Urothelium cell line (cell line): ENCODE data around the gene POP4.

Experiments used
- DNase-seq: peaks from one replicate; pipeline ENCODE4 v3.0.0; 2011; ENCODE audit warnings: low spot score, mixed read lengths
- FAIRE-seq: peaks from 2 replicates; lab custom pipeline; 2011; peaks lifted over from hg19 to GRCh38; lab: Jason Lieb, UNC

The POP4 gene

DNA sequence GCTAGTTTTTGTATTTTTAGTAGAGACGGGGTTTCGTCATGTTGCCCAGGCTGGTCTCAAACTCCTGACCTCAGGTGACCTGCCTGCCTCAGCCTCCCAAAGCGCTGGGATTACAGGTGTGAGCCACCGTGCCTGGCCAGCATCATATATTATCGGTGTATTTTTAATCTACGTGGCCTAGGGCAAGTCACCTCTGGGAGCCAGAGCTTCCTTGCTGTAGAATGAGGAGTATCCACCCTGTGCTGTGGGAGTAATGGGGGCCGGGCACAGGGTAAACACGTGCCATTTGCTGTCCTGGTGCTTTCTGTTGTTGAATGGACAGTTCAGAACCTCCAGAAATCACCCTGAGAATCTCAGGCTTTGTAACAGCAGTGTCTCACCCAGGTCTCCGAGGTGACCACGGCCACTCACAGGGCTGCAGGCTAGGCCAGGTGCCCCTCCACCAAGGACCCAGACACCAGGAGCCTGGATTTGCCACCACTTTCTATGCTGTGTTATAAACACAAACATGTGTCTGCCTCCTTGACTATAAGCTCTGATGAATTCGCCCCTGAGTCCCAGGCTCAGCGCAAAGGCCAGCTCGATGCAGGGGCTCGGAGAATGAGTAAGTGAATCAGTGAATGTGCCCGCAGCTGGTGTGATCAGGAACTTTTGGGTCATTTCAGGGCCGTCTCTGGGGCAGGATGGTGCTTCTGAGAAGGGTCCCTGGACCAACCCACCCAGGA, 22.7 kb downstream of the POP4 start:
- DNase-seq: no peak

DNA sequence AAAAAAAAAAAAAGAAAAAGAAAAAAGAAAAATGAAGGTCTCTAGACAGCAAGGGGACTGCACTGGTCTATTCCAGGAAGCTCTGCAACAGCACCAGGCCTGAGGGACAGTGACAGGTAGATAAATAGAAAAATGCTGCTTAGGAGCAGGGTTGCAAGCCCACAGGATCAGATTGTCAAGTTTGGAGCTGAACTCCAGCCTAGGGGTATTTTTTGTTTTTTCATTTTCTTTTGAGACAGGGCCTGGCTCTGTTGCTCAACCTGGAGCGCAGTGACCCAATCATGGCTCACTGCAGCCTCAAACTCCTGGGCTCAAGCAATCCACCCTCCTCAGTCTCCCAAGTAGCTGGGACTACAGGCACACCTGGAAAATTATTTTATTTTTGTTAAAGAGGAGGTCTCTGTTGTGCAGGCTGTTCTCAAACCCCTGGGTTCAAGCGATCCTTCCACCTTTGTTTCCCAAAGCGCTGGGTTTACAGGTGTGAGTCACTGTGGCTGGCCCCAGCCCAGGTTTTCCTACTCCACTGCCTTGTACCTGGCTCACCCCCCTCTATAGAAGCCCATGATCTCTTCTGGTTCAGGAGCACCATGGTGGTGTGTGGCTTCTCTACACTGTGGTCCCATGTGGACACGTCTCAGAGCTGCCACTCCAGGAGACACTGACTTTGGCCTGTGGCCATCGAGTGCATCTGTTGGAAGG, 23.9 kb downstream of the POP4 start:
- FAIRE-seq (no peak), DNase-seq (peak; percentile 10)

More for the DNA sequence above, 22.7 kb downstream of the POP4 start:
- no peak for FAIRE-seq

DNA sequence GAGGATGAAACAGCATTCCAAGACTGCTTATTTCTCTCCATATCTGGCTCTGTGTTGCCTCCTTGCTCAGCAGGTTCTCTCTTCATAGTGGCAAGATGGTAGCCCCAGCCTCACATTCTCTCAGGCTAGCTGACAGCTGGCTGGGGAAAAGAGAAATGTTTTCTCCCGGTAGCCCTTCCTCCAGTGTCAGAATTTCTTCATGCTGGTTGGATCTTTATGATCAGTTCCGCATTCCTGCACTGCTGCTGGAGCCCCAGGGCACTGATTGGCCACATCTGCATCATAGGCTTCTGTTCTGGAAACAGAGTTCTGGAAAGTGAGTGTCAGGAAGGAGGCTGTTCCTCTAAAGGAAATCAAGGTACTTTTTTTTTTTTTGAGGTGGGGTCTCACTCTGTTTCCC, 24.6 kb downstream of the POP4 start:
- FAIRE-seq: no peak

DNA sequence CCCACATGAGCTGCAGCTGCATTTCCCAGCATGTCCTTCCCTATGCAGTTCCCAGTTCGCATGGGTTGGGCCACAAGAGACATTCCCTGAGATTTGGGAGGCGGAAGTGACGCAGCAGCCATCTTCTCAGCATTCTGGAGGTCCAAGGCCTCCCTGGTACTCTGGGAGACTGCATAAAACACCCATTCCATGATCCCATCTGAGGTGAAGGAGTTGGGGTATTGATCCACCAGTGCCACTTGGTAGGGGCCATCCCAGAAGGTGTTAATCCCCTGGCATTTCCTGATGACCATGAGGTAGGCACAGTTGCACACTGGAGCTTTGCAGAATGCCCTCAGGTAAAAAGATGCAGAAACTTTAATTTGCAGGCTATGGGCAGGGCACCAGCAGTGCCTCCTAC, 25.4 kb downstream of the POP4 start:
- peak; percentile 4 for DNase-seq
- FAIRE-seq: no peak

More for the DNA sequence above, 24.6 kb downstream of the POP4 start:
- peak; percentile 5 for DNase-seq

DNA sequence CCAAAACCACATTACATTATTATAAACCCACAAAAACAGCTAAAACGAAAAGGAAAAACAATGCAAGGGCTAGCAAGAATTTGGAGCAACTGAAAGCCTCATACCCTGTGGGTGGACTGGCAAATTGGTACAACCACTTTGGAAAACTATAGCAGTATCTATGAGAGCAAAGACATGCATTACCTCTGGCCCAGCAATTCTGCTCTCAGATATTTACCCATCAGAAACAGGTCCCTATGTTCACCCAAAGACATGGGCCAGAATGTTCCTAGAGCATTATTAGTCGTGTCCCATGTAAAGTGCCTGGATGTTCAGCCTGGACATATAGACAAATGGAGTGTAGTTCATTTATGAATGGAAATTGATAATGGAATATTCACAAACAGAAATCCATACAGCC, 27.9 kb downstream of the POP4 start:
- FAIRE-seq: no peak

DNA sequence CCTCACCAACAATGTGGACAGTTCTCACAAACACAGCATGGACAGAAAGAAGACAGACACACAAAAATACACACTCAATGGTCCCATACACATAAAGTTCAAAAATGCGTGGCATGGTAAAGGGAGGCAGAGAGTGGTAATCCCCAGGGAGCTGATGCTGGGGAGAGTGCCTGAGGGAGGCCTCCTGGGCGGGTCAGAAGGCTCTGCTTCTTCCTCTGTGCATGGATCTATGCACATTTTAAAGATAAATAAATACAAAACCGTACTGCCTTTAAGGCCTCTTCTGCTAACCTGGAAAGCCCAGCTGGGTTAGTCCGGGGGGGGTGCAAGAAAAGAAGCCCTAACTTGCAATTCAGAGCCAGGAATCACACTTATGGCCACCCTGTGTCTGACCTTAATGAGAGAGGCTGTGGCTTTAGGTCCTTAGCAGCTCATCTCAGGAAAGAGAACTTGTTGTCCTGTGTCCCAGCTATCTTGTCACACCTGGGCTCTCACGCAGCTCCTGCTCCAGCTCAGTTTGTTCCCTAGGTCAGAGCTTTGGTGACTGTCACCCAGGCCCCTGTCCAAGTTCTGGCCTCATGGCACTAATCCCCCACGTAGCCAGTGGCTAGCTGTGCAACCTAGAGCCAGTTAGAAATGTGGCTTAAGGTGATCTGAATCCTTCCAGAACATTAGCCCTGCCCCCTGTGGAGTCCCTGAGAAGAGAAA, 28.5 kb downstream of the POP4 start:
- DNase-seq (peak; percentile 3), FAIRE-seq (peak; percentile 44)

More for the DNA sequence above, 27.9 kb downstream of the POP4 start:
- DNase-seq: peak; percentile 2

DNA sequence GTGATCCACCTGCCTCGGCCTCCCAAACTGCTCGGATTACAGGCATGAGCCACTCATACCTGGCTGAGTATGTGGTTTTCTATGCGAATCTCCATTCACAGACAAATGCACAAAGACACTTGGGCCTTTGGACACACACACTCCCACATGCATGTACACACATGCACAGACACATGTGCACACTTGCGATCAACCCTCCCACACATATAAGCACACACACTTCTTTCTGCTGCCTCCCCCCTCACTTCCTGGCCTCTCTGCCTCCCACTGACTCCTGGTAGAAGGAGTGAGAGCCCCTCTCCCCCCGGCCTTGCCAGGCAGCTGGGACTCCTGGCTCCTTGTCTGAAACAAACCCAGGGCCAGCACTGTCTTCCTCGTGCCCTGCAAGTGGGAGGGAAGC, 29.9 kb downstream of the POP4 start:
- DNase-seq (no peak), FAIRE-seq (no peak)

DNA sequence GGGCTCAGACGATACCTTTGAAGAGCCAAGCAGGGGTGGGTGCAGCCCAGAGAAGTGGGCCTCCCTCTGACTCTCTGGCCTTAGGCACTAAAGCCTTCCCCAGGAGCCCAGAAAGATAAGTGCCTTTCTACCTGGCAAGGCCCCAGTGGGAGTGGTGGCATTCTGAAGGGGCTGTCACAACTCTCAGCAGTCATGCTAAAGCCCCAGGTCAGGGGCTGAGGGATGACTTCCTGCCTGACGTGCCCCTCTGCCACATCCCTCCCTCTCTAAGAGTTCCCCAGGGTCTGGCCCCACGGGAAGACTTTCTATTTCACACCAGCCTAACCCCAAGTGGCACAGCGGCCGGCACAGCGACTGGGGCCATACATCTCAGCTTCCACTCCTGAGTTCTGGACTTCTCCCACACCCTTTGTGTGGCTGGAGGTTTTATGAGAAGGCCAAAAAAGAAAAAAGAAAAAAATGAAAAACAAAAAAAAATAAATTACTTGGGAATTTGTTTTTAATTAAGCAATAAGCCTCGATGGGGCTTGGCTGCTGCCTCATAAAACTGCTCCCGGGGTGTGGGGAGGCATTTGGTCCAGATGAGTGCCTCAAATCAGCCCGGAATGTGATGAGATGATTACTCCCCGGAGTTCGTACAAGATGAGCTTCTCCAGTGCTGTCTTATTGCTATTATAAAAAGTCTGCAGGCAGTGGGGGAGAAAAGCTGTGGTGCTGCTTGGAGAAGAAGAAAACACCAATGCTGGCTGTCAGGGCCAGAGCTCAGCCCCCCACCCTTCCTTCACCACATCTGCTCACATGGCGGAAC, 30.7 kb downstream of the POP4 start:
- FAIRE-seq (no peak), DNase-seq (peak; percentile 5)

DNA sequence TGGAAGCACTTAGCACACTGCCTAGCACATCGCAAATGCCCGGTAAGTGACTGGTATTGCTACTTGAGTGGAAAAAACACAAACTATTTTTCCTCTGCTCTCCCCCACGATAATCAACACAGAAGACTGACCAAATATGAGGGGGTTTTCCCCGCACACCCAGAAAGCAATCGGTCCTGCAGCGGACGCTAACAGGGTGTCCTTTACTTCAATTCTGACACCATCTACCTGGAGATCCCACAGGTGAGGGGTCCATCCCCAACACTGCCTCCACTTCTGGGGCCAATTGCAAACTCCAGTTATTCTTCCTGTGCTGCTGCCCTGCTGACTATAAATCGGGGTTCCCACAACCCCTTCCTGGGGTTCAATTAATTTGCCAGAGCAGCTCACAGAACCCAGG, 33.0 kb downstream of the POP4 start:
- FAIRE-seq: no peak
- DNase-seq: no peak

DNA sequence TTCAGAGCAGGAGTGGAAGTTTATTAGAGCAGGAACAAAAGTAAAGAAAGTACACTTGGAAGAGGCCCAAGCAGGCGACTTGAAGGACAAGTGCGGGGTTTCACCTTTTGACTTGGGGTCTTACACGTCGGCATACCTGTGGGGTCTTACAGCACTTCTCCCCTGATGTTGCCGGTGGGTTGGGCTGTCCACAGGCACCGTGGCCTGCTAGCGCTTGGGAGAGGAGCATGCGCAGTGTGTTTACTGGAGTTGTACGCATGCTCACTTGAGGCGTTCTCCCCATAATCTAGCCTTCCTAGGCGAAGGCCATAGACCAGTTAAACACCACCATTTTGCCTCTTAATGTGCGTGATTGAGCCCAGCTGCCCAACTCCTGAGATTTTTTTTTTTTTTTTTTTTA, 34.1 kb downstream of the POP4 start:
- DNase-seq: no peak
- FAIRE-seq: peak; percentile 59

DNA sequence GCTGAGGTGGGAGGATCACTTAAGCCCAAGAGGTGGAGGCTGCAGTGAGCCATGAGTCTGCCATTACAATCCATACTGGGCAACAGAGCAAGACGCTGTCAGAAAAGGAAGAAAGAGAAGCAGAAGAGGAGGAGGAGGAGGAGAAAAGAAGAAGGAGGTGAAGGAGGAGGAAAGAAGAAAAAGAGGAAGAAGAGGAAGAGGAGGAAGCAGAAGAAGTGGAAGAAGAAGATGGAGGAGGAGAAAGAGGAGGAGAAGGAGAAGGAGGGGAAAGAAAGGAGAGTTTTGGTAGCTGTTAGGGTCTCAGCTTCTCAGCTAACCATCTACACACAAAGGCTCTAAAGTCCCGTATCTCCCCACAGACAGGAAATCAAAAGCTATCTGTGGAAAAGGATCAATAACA, 35.5 kb downstream of the POP4 start:
- FAIRE-seq (no peak), DNase-seq (no peak)

DNA sequence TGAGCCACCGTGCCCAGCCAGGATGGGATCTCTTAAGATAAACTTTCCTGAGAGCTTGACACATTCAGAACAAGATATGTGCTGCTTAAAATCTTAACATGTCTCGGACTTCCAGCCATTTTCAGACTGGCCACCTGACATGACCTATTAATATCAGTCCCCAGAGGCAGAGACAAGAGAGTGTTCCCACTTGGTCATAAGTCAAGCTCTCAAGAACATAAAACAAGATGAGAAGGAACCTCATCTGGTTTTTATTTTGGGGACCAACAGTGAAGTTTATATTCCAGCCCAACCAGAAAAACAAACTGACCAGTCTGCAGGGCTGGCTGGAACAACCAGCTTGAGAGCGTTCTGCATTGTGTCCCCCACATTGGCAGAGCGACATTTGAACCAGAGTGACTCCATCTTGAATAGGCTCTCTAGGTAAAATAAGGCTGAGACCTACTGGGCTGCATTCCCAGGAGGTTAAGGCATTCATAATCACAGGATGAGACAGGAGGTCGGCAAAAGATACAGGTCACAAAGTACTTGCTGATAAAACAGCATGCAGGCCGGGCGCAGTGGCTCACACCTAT, 37.4 kb downstream of the POP4 start:
- DNase-seq (no peak), FAIRE-seq (no peak)

DNA sequence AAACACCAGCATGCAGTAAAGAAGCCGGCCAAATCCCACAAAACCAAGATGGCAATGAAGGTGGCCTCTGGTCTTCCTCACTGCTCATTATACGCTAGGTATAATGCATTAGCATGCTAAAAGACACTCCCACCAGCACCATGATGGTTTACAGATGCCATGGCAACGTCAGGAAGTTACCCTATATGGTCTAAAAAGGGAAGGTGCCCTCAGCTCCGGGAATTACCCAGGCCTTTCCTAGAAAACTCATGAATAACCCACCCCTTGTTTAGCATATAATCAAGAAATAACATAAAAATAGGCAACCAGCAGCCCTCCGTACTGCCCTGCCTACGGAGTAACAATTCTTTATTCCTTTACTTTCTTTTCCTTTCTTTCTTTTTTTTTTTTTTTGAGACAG, 38.1 kb downstream of the POP4 start:
- DNase-seq (no peak), FAIRE-seq (no peak)

DNA sequence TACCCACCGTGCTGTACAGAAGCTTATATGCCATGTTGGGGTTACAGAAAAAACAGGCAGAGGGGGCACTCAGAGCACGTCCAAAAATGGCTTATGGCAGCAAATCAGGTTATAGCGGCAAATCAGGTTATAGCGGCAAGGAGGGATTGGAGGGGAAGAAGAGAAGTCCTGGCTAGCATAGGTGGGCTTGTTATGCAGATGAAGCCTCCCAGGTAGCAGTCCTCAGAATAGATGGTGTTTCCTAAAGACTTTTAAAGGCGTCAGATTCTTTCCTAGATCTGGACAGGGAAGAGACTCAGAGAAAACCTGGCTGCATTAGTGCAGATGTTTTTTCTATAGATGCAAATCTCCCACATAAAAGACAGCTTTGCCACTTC, 39.4 kb downstream of the POP4 start:
- FAIRE-seq (peak; percentile 30), DNase-seq (peak; percentile 4)

DNA sequence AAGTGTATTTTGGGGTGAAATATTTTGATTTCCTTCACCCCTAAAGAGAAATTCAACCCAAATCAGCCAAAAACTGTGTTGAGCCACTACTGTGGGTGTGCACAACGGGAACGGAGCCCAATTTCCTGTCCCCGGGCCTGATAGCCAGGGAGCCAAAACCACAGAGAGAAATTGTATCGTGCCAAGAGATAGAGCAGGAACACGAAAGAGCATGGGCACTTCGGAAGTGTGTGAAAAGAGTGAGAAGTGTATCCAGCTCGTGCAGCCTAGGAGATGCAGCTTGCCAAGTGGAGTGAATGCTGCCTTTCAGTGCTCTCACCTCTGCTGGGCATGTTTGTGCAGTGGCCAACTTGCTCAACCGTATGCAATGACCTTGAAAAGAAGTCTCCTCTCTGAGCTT, 39.8 kb downstream of the POP4 start:
- FAIRE-seq (peak; percentile 94), DNase-seq (peak; percentile 56)

DNA sequence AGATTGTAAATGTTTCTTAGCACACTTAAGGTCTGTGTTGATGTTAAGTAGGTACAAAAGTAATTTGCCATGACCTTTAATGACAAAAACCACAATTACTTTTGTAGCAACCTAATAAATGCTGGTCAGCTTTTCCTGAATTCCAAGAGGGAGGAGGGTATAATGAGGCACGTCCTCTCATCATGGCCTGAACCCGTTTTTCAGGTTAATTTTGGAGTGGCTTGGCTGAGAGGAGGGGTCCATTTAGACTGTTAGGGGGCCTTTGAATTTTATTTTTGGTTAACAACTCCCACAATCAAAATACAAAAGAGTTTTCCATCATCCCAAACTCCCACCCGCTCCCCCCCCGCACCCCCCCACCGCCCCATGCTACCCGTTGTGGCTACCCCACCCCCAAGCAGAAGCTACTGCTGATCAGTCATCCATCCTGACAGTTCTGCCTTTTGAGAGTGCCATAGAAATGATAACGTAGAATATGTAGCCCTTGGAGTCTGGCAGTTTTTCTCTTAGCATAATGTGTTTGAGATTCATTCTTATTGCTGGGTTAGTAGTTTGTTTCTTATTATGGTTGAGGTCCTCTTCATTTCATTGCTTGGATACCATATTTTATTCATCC, 44.8 kb downstream of the POP4 start:
- FAIRE-seq: no peak
- peak; percentile 3 for DNase-seq

DNA sequence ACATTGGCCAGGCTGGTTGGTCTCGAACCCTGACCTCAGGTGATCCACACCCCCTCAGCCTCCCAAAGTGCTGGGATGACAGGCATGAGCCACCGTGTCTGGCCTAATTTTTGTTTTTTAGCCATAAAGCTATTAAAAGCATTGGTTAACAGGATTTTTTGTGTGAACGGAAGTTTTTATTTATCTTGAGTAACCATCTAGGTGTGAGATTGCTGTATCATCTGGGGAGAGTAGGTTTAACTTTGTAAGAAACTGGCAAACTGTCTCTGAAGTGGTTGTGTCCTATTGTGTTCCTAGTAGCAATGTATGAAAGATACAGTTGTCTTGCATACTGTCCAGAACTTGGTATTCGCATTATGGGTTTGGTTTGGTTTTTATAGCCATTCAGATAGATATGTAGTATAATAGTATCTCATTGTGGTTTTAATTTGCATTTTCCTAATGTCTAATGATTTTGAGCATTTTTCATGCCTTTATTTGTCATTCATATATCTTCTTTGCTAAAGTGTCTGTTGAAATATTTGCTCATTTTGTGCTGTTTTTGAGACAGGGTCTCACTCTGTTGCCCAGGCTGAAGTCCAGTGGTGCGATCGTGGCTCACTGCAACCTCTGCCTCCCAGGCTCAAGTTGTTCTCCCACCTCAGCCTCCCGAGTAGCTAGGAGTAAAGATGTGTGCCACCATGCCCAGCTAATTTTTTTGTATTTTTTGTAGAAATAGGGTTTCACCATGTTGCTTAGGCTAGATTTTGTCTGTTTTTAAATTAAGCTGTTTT, 45.7 kb downstream of the POP4 start:
- DNase-seq (no peak), FAIRE-seq (no peak)

DNA sequence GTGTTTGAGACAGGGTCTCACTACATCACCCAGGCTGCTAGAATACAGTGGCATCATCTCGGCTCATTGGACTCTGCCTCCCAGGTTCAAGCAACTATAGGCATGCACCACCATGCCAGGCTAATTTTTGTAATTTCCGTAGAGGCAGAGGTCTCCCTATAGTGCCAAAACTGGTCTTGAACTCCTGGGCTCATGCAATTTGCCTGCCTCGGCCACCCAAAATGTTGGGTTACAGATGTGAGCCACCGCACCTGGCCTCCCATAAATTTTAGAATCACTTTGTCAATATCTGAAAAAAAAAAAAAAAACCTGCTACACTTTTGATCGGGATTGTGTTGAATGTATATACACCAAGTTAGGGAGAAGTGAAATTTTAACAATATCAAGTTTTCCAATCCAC, 47.3 kb downstream of the POP4 start:
- FAIRE-seq (peak; percentile 72), DNase-seq (no peak)

DNA sequence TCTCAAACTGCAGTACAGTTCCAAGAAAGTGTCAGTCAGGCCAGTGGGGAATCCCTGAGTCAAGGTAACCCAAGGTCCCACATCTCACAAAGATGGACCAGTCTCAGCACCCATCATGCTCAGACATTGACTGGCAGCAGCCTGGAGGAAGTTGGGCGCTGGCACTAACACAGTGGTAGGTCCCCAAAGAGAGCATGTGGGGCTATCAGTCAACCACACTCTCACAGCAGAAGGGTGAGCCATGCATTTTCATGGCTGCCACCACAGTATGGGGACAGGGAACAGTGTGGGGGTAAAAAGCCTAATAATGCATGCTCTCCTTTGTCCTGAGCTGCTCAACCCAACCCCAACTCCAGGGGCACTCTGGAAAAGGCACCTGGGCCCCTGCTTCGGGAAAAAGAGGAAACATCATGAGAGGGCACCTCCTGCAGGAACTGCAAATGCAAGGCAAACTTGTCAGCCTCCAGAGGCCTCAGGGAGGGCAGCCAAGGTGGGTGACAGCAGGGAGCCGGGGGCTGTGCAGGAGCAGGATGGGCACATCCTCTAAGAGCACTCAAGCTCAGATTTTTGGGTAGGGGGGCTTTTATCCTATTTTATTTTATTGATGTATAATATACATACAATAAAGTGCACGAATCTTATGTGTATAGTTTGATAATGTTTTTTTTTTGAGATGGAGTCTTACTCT, 49.7 kb downstream of the POP4 start:
- FAIRE-seq (peak; percentile 91), DNase-seq (no peak)
